SH-SY5Y (cell line): ENCODE data around the gene KLF11.

Experiments used
- GATA2 ChIP-seq: IDR thresholded peaks from 2 replicates; pipeline ENCODE4 v1.6.1; 2011; ENCODE audit warnings: mild to moderate bottlenecking, low read depth, low read length
- GATA3 ChIP-seq: IDR thresholded peaks from 2 replicates; pipeline ENCODE4 v1.6.1; 2011; ENCODE audit warnings: low read depth, mild to moderate bottlenecking, low read length, moderate library complexity

DNA sequence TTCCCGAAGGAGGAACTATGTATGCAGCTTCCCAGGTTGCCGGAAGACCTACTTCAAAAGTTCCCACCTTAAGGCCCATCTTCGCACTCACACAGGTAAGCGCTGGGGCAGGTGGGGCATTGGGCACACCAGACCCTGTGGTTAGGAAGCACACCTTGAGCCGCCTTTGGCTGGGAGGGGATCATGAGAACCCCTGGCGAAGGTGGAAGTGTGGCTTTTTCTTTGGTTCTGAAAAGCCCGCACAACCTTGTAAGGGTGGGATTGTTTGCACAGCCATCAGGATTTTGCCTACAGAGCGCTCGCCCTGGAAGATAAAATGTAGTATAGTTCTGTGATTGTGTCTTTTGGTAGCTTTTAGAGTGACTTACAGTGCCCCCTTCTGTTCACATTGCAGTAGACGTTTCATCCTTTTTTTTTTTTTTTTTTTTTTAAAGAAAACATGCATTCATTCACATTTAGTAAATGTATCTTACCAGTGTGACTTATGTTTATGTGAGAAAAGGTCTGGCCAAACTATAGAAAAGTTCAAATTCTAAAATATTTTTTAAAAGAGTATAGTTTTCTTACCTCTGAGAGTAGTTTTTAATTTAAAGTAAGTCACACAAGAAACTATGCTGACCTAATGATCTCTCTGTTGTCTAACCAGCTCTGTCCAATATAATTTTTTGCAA lies 5.3 kb downstream of the KLF11 start:
- TF ChIP-seq GATA3 (no peak), GATA2 (no peak)
